Hepatocyte (in vitro differentiated cells): Measurements from ENCODE around the gene PPHLN1. TPM values are rescaled to one million over a fixed set of nuclear protein-coding genes. Genes with fewer than 3 reads are reported as not detected.

Source experiments
- DNase-seq: peaks from one replicate; pipeline ENCODE4 v3.0.0-alpha.2; 2016; ENCODE audit warnings: low spot score
- H2AFZ ChIP-seq: fragments of 200-600 bp; sonication (generic); 2 replicates; pipeline ENCODE4 v1.6.0; 2016; ENCODE audit warnings: antibody characterized with exemption, mild to moderate bottlenecking
- H3K27ac ChIP-seq: fragments of 200-600 bp; sonication (generic); 2 replicates; pipeline ENCODE4 v1.5.1; 2016; ENCODE audit warnings: mild to moderate bottlenecking
- H3K27me3 ChIP-seq: fragments of 200-600 bp; sonication (generic); 2 replicates; pipeline ENCODE4 v1.6.1; 2016
- H3K36me3 ChIP-seq: fragments of 200-600 bp; sonication (generic); replicated peaks from 2 replicates; pipeline ENCODE4 v1.5.1; 2016; ENCODE audit warnings: low read depth; ENCODE audit not compliant: insufficient read depth
- H3K4me1 ChIP-seq: fragments of 200-600 bp; sonication (generic); 2 replicates; pipeline ENCODE4 v1.5.1; 2016; ENCODE audit warnings: mild to moderate bottlenecking, moderate library complexity; ENCODE audit not compliant: insufficient read depth
- H3K4me2 ChIP-seq: fragments of 200-600 bp; sonication (generic); 2 replicates; pipeline ENCODE4 v1.6.0; 2016
- H3K4me3 ChIP-seq: fragments of 200-600 bp; sonication (generic); 2 replicates; pipeline ENCODE4 v1.5.1; 2016; ENCODE audit warnings: mild to moderate bottlenecking
- H3K79me2 ChIP-seq: fragments of 200-600 bp; sonication (generic); 2 replicates; pipeline ENCODE4 v1.6.0; 2017; ENCODE audit warnings: mild to moderate bottlenecking
- H3K9me2 ChIP-seq: fragments of 200-600 bp; sonication (generic); replicated peaks from 2 replicates; pipeline ENCODE4 v1.6.0; 2017; ENCODE audit warnings: mild to moderate bottlenecking; ENCODE audit not compliant: insufficient read depth
- H3K9me3 ChIP-seq: fragments of 200-600 bp; sonication (generic); 2 replicates; pipeline ENCODE4 v1.5.1; 2016; ENCODE audit warnings: low read depth, mild to moderate bottlenecking
- H4K20me1 ChIP-seq: fragments of 200-600 bp; sonication (generic); 2 replicates; pipeline ENCODE4 v1.6.0; 2016; ENCODE audit warnings: mild to moderate bottlenecking; ENCODE audit not compliant: insufficient read depth, poor library complexity, severe bottlenecking
- CTCF ChIP-seq: fragments of 200-600 bp; sonication (generic); IDR thresholded peaks from 2 replicates; pipeline ENCODE4 v1.5.1; 2016; ENCODE audit warnings: antibody characterized with exemption, mild to moderate bottlenecking; ENCODE audit not compliant: poor library complexity
- EZH2 ChIP-seq: fragments of 200-600 bp; sonication (generic); IDR thresholded peaks from 2 replicates; pipeline ENCODE4 v1.6.1; 2016; ENCODE audit warnings: antibody characterized with exemption, mild to moderate bottlenecking, borderline replicate concordance
- EZH2phosphoT487 ChIP-seq: fragments of 200-600 bp; sonication (generic); IDR thresholded peaks from one replicate; pipeline ENCODE4 v1.6.1; 2018; ENCODE audit warnings: antibody characterized with exemption, mild to moderate bottlenecking, low read depth, moderate library complexity; ENCODE audit not compliant: unreplicated experiment, severe bottlenecking
- WGBS: methylation state at CpG from one replicate; pipeline ENCODE4 v1.1.6; 2016; ENCODE audit warnings: low lambda C conversion rate; ENCODE audit errors: missing lambda C conversion rate; 5-methylcytosine and 5-hydroxymethylcytosine counted together
- polyA plus RNA-seq: library from polyadenylated mRNA; unstranded; fragments of >200 nt; fragmentation: Nextera tagmentation; extraction: Ambion mirVana; gene quantifications from 2 replicates; pipeline ENCODE4 v1.2.1, GENCODE V29; 2016
- total RNA-seq: library from RNA; depleted of rRNA; stranded (reverse); fragments of >200 nt; gene quantifications from 2 replicates; pipeline ENCODE4 v1.2.3, GENCODE V29; 2014

The PPHLN1 gene
- total and polyA plus RNA-seq, 2 experiments from 2014 or later = 38.1 to 65.4 TPM

GRCh38 chr12:42364692-42365091 is 38.7 kb downstream of the PPHLN1 start:
- Histone ChIP-seq H3K27me3 (no peaks in the 10 kb centered on the region), H3K4me2 (no peak overlapping the region), H3K9me3 (no peaks in the 10 kb centered on the region), H4K20me1 (no peaks in the 10 kb centered on the region), H3K27ac (no peak overlapping the region), H3K4me1 (no peaks in the 10 kb centered on the region), H3K9me2 (no peaks in the 10 kb centered on the region), H3K4me3 (no peak overlapping the region), H3K79me2 (peaks cover 4% of the 10 kb centered on the region), H2AFZ (no peak overlapping the region), H3K36me3 (peaks cover 4% of the 10 kb centered on the region)
- TF ChIP-seq EZH2 = no peak
- TF ChIP-seq EZH2phosphoT487 = no peak
- TF ChIP-seq CTCF = no peak
- WGBS = 67% methylated on average over 9 of the region's 9 CpGs
- no peak for DNase-seq

- no peak overlapping the region for H3K4me3 ChIP-seq
- H4K20me1 ChIP-seq = no peaks in the 10 kb centered on the region
- H3K79me2 ChIP-seq = peaks cover 4% of the 10 kb centered on the region
- H3K9me3 ChIP-seq = no peaks in the 10 kb centered on the region
- TF ChIP-seq CTCF (no peak), EZH2phosphoT487 (no peak), EZH2 (no peak)
- no peaks in the 10 kb centered on the region for H3K9me2 ChIP-seq
- no peak overlapping the region for H3K4me2 ChIP-seq
- no peaks in the 10 kb centered on the region for H3K4me1 ChIP-seq
- no peak for DNase-seq
- WGBS = 97% methylated on average over 5 of the region's 5 CpGs
- peaks cover 4% of the 10 kb centered on the region for H3K36me3 ChIP-seq
- no peak overlapping the region for H2AFZ ChIP-seq
- H3K27me3 ChIP-seq = no peaks in the 10 kb centered on the region
- no peak overlapping the region for H3K27ac ChIP-seq
Measured at GRCh38 chr12:42365486-42365885, 39.5 kb downstream of the PPHLN1 start.

GRCh38 chr12:42370013-42370412 is 44.0 kb downstream of the PPHLN1 start:
- no peaks in the 10 kb centered on the region for H3K36me3 ChIP-seq
- no peaks in the 10 kb centered on the region for H4K20me1 ChIP-seq
- H3K4me3 ChIP-seq = no peak overlapping the region
- H3K79me2 ChIP-seq = peaks cover 3% of the 10 kb centered on the region
- no peak overlapping the region for H3K27ac ChIP-seq
- no peaks in the 10 kb centered on the region for H3K4me1 ChIP-seq
- TF ChIP-seq EZH2 (no peak), CTCF (no peak), EZH2phosphoT487 (no peak)
- no peak overlapping the region for H2AFZ ChIP-seq
- H3K9me3 ChIP-seq = no peaks in the 10 kb centered on the region
- no peaks in the 10 kb centered on the region for H3K9me2 ChIP-seq
- H3K27me3 ChIP-seq = no peaks in the 10 kb centered on the region
- no peak overlapping the region for H3K4me2 ChIP-seq
- 78% methylated on average over 4 of the region's 4 CpGs for WGBS
- no peak for DNase-seq

- Histone ChIP-seq H3K4me3 (no peak overlapping the region), H3K79me2 (peaks cover 3% of the 10 kb centered on the region), H3K9me3 (no peaks in the 10 kb centered on the region), H3K4me2 (no peak overlapping the region), H2AFZ (no peak overlapping the region), H3K27me3 (no peaks in the 10 kb centered on the region), H3K4me1 (no peaks in the 10 kb centered on the region), H3K36me3 (no peaks in the 10 kb centered on the region), H4K20me1 (no peaks in the 10 kb centered on the region), H3K27ac (no peak overlapping the region), H3K9me2 (no peaks in the 10 kb centered on the region)
- TF ChIP-seq CTCF (peak; percentile 73), EZH2phosphoT487 (no peak), EZH2 (no peak)
- DNase-seq = peak; percentile 60
- 87% methylated on average over 2 of the region's 2 CpGs for WGBS
Measured at GRCh38 chr12:42372154-42372791, 46.3 kb downstream of the PPHLN1 start.
